H1 (cell line): Measurements from ENCODE around the gene MARK3.

ENCODE experiments used
- CEBPB ChIP-seq: IDR thresholded peaks from 2 replicates; pipeline ENCODE4 v1.6.1; 2012; ENCODE audit warnings: low read depth, low read length
- CTCF ChIP-seq, 3 experiments: IDR thresholded peaks; 1 replicate in 2 of 3; 2 replicates in 1 of 3; pipeline versions ENCODE4 v1.5.1 to v1.6.1; 2011; ENCODE audit warnings: low read length in 3 of 3, mild to moderate bottlenecking in 3 of 3, inconsistent platforms in 2 of 3, low read depth in 1 of 3, moderate library complexity in 1 of 3; ENCODE audit not compliant: insufficient read depth in 1 of 3; ENCODE audit errors: control extremely low read depth in 1 of 3
- EP300 ChIP-seq, 2 experiments: IDR thresholded peaks; 1 replicate in 1 of 2; 2 replicates in 1 of 2; pipeline ENCODE4 v1.6.1; 2011 to 2012; ENCODE audit warnings: low read depth in 2 of 2, low read length in 2 of 2, mild to moderate bottlenecking in 2 of 2, borderline replicate concordance in 1 of 2, inconsistent platforms in 1 of 2, moderate library complexity in 1 of 2
- POLR2A ChIP-seq, 2 experiments: IDR thresholded peaks; 1 replicate in 1 of 2; 2 replicates in 1 of 2; pipeline ENCODE4 v1.6.1; 2011; ENCODE audit warnings: low read depth in 2 of 2, low read length in 2 of 2, mild to moderate bottlenecking in 2 of 2; ENCODE audit errors: control extremely low read depth in 1 of 2

GRCh38 chr14:103527408-103528145 is 142.4 kb downstream of the MARK3 start:
- TF ChIP-seq CTCF (IDR thresholded peaks at IDR 0.05; ENCODE audit: control extremely low read depth in 1 of 3, insufficient read depth in 1 of 3, low read depth in 1 of 3, low read length in 3 of 3) (no peak), CEBPB (no peak), EP300 (IDR thresholded peaks at IDR 0.05; ENCODE audit: borderline replicate concordance in 1 of 2, low read depth in 2 of 2, low read length in 2 of 2) (no peak), POLR2A (IDR thresholded peaks at IDR 0.05; ENCODE audit: control extremely low read depth in 1 of 2, low read depth in 2 of 2, low read length in 2 of 2) (no peak)
